DMS153 (cell line): ENCODE results near the gene DDX41.

Source experiments
- DNase-seq: peaks from one replicate; lab custom pipeline; 2025; lab: John Stamatoyannopoulos, UW

DDX41 gene

DNA sequence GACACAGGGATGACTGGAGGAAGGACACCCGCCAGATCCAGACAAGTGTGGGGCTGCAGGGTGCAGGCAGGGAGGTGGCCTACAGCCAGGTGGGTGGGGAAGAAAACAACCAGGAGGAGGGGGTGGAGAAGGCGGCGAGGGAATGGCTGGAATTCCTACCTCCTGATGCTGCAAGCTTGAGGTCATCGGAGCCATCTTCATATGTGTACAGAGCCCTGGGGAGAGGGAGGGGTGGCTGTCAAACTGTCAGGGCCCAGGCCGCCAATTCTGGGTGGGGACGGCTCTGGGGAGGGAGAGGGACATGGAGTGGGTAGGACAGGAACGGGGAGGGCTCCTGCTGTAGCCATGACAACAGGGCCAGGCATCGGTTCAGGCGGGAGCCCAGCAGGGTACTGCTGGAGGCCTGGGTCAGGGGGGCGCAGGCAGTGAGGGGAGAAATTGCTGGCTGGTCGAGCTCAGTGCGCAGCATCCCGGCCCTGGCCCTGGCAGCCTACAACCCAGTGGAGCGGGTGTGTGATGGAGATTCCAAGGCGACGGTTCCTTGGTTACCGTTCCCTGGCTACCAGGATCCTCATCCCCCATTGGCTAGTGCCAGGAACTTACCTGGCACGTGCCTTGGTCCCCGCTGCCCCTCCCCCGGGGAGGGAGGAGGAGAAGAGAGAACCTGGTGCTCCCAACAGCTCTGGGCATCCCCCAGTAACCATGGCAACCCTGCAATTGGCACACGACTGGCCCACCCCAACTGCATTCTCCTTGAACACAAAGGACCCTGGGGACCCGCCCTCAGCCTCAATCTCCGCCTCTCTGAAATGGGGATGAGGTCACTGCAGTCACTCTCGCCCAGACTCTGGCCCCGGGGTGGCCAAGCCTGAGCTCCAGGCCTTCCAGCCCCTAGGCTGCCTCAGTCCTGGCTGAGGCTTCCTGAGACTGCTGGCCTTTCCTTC is 47.8 kb downstream of the DDX41 start:
- DNase-seq = no peak

DNA sequence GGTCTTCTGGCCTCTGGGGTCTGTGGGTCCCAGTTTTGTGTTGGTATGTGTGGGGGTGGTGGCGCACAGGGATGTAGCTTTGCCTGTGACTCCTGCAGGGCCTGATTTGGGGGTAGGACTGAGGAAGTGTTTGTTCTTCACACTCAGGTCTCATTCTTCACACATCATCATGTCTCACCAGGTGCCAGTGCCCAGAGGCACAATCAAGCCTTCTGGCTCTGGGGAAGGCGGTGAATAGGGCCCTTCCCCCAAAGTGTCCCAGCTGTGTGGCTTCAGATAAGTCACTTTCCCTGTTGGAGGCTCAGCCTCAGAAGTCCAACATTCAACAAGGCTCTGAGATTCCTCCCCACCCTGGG is 48.5 kb downstream of the DDX41 start:
- DNase-seq = no peak

- DNase-seq = no peak
Measured at GRCh38 chr5:177467436-177467835, 49.3 kb downstream of the DDX41 start.

DNA sequence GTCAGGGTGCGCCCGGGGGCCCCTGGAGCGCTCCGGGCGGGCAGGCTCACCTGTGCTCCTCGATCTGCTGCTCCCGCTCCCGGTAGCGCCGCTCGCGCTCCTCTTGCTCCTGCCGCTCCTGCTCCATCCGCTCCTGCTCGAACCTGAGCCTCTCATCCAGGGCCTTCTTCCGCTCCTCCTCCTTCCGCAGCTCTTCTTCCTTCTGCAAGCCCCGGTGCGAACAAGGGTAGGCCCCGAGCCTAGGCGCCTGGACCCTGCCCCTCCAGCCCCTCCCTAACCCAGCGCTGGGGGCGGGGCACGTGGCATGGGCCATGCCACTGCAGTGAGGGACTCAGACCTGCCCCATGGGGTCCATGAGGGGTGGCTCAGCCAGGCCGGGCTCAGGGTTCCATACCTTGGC is 49.9 kb downstream of the DDX41 start:
- no peak for DNase-seq

- DNase-seq = no peak
Measured at GRCh38 chr5:177465044-177465443, 51.7 kb downstream of the DDX41 start.

DNA sequence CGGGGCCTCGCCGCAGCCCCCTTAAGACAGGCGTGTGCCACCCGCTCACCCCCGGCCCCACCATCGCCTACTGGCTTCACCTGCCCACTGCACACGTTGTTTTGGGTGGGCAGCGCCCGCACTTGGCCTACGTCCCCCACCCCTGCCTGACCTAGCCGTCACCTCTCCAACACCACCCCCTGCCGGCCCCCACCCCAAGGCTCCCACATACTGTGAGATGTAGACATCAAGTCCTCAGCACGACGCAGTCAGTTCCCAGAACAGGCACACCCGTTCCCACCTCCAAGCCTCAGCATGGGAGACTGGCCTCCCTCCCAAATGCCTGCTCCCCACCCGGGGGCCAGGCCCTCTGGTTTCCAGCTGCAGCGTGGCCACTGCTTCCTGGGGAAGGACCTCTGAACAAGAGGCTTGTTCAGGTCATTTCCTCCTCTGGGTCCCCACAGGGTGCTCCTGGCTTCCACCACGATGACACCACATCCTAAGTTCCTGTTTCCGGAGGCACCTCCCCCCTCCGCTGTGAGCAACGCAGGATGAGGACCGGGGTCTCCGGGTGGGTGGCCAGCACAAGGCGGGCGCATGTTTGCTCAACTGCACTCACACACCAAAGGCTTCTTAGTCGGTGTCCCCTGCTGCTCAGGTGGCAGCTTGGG is 54.6 kb downstream of the DDX41 start:
- DNase-seq = no peak
